ENCODE results near the gene MGMT.

- TF ChIP-seq CTCF (conservative IDR thresholded peaks at IDR 0.05 in 1 of 2, IDR thresholded peaks at IDR 0.05 in 1 of 2; ENCODE audit: low read depth in 1 of 2, low read length in 2 of 2) (no peak), EZH2 (IDR thresholded peaks at IDR 0.05; ENCODE audit: low read length, missing control alignments) (no peak)
Measured at GRCh38 chr10:129604333-129605032, 137.4 kb downstream of the MGMT start.

Measured in fibroblast of lung (primary cell).